MM.1S (cell line): ENCODE results near the gene TOX2.

Experiments used
- DNase-seq: peaks from one replicate; pipeline ENCODE4 v3.0.0-alpha.2; 2015
- H2AFZ ChIP-seq: fragments of 300-600 bp; sonication (generic); 2 replicates; pipeline ENCODE4 v1.6.0; 2016; ENCODE audit warnings: antibody characterized with exemption, low read length
- H3F3A ChIP-seq: fragments of 300-600 bp; sonication (generic); 2 replicates; pipeline ENCODE4 v1.6.1; 2016; ENCODE audit warnings: mild to moderate bottlenecking, antibody characterized with exemption, low read length, moderate library complexity, mixed read lengths; ENCODE audit not compliant: insufficient read depth
- H3K27ac ChIP-seq: fragments of 300-600 bp; sonication (generic); 2 replicates; pipeline ENCODE4 v1.5.1; 2016; ENCODE audit warnings: mild to moderate bottlenecking, low read length
- H3K27me3 ChIP-seq: fragments of 300-600 bp; sonication (generic); replicated peaks from 2 replicates; pipeline ENCODE4 v1.6.0; 2016; ENCODE audit warnings: low read length; ENCODE audit not compliant: insufficient read depth
- H3K36me3 ChIP-seq: fragments of 300-600 bp; sonication (generic); replicated peaks from 2 replicates; pipeline ENCODE4 v1.6.1; 2016; ENCODE audit warnings: mild to moderate bottlenecking, low read length, mixed read lengths; ENCODE audit not compliant: insufficient read depth
- H3K4me1 ChIP-seq: fragments of 300-600 bp; sonication (generic); 2 replicates; pipeline ENCODE4 v1.6.1; 2016; ENCODE audit warnings: low read length, mixed read lengths
- H3K4me2 ChIP-seq: fragments of 300-600 bp; sonication (generic); 2 replicates; pipeline ENCODE4 v1.6.0; 2016; ENCODE audit warnings: low read depth, low read length
- H3K4me3 ChIP-seq: fragments of 300-600 bp; sonication (generic); 2 replicates; pipeline ENCODE4 v1.5.1; 2016; ENCODE audit warnings: low read length, mixed read lengths
- H3K79me2 ChIP-seq: fragments of 300-600 bp; sonication (generic); 2 replicates; pipeline ENCODE4 v1.6.1; 2016; ENCODE audit warnings: mixed run types, low read length, mixed read lengths
- H3K9ac ChIP-seq: fragments of 300-600 bp; sonication (generic); 2 replicates; pipeline ENCODE4 v1.6.1; 2016; ENCODE audit warnings: low read length, mixed read lengths
- H3K9me2 ChIP-seq: fragments of 300-600 bp; sonication (generic); replicated peaks from 2 replicates; pipeline ENCODE4 v1.6.1; 2016; ENCODE audit warnings: mild to moderate bottlenecking, low read length, mixed read lengths; ENCODE audit not compliant: insufficient read depth
- H3K9me3 ChIP-seq: fragments of 300-600 bp; sonication (generic); replicated peaks from 2 replicates; pipeline ENCODE4 v1.6.1; 2016; ENCODE audit warnings: mild to moderate bottlenecking, low read length, mixed read lengths; ENCODE audit not compliant: insufficient read depth
- H4K20me1 ChIP-seq: fragments of 300-600 bp; sonication (generic); 2 replicates; pipeline ENCODE4 v1.6.1; 2016; ENCODE audit warnings: mild to moderate bottlenecking, low read length, moderate library complexity, mixed read lengths; ENCODE audit not compliant: insufficient read depth
- CTCF ChIP-seq: fragments of 300-600 bp; sonication (generic); IDR thresholded peaks from 2 replicates; pipeline ENCODE4 v1.5.1; 2016; ENCODE audit warnings: antibody characterized with exemption, low read length, mixed read lengths
- EZH2 ChIP-seq: fragments of 300-600 bp; sonication (generic); optimal IDR thresholded peaks from 2 replicates; pipeline ENCODE3; 2017; ENCODE audit warnings: low read depth, mild to moderate bottlenecking, antibody characterized with exemption, low read length, mixed read lengths
- EZH2phosphoT487 ChIP-seq: fragments of 300-600 bp; sonication (generic); IDR thresholded peaks from 2 replicates; pipeline ENCODE4 v1.6.1; 2018; ENCODE audit warnings: antibody characterized with exemption, low read length

The TOX2 gene

GRCh38 chr20:43911066-43911465, 3.6 kb upstream of the TOX2 start:
- Histone ChIP-seq H3K4me1 (peaks cover 21% of the 10 kb centered on the region), H3K27ac (peak overlapping the region; percentile 51; the same call in 1 of the 2 replicates), H3F3A (no peaks in the 10 kb centered on the region), H3K9me3 (no peaks in the 10 kb centered on the region), H3K4me2 (peak overlapping the region; percentile 38; the same call in 1 of the 2 replicates), H2AFZ (peak overlapping the region; percentile 71), H3K4me3 (no peak overlapping the region), H3K9me2 (no peaks in the 10 kb centered on the region), H3K79me2 (peaks cover 12% of the 10 kb centered on the region), H3K9ac (no peak overlapping the region), H3K27me3 (no peaks in the 10 kb centered on the region), H4K20me1 (no peaks in the 10 kb centered on the region), H3K36me3 (no peaks in the 10 kb centered on the region)
- TF ChIP-seq EZH2: no peak
- peak; percentile 16 for TF ChIP-seq CTCF
- DNase-seq: no peak

- H3F3A ChIP-seq: peaks cover 9% of the 10 kb centered on the region; the same call in 1 of the 2 replicates
- no peak overlapping the region for H2AFZ ChIP-seq
- no peak overlapping the region for H3K27ac ChIP-seq
- peak overlapping the region; percentile 82; the same call in 1 of the 2 replicates for H3K4me2 ChIP-seq
- no peaks in the 10 kb centered on the region for H3K36me3 ChIP-seq
- H3K79me2 ChIP-seq: peaks cover 36% of the 10 kb centered on the region
- DNase-seq: no peak
- peaks cover 30% of the 10 kb centered on the region for H3K4me1 ChIP-seq
- no peaks in the 10 kb centered on the region for H3K9me3 ChIP-seq
- no peaks in the 10 kb centered on the region for H3K9me2 ChIP-seq
- no peak overlapping the region for H3K4me3 ChIP-seq
- no peak overlapping the region for H3K9ac ChIP-seq
- no peaks in the 10 kb centered on the region for H4K20me1 ChIP-seq
- no peaks in the 10 kb centered on the region for H3K27me3 ChIP-seq
- no peak for TF ChIP-seq EZH2
- no peak for TF ChIP-seq CTCF
- TF ChIP-seq EZH2phosphoT487: no peak
Measured at GRCh38 chr20:43913291-43914025, 1.2 kb upstream of the TOX2 start.

- no peak for TF ChIP-seq EZH2phosphoT487
- no peak for TF ChIP-seq CTCF
- Histone ChIP-seq H3K27ac (no peak overlapping the region), H3K36me3 (no peaks in the 10 kb centered on the region), H3K4me1 (peaks cover 34% of the 10 kb centered on the region), H3K4me2 (peak overlapping the region; percentile 77), H3K9ac (peak overlapping the region; percentile 75), H3K9me3 (no peaks in the 10 kb centered on the region), H3F3A (peaks cover 9% of the 10 kb centered on the region; the same call in 1 of the 2 replicates), H3K79me2 (peaks cover 56% of the 10 kb centered on the region), H2AFZ (0 out of 2 replicates have a peak overlapping the region, but pooled peaks have one; percentile 44), H3K4me3 (peak overlapping the region; percentile 81), H3K9me2 (no peaks in the 10 kb centered on the region), H3K27me3 (no peaks in the 10 kb centered on the region), H4K20me1 (no peaks in the 10 kb centered on the region)
- DNase-seq: no peak
Measured at GRCh38 chr20:43915211-43916072, 790 bp downstream of the TOX2 start.
